HL-60/S4 treated with retinoic acid at 250 ng/mL for 4 days and 3 days (cell line): ENCODE results near the gene NPBWR2.
"Not testable (repeated sequence)": the region's sequence is repeated elsewhere in the genome, so short reads cannot be mapped to it uniquely, and the experiment has no call there.

Source experiments
- in situ Hi-C: fragments of 300-500 bp; cut with MboI; formaldehyde crosslinking; loops from 2 replicates; pipeline ENCODE4 v1.7.0; 2022; ENCODE audit warnings: low sequenced_read_pairs

The NPBWR2 gene

DNA sequence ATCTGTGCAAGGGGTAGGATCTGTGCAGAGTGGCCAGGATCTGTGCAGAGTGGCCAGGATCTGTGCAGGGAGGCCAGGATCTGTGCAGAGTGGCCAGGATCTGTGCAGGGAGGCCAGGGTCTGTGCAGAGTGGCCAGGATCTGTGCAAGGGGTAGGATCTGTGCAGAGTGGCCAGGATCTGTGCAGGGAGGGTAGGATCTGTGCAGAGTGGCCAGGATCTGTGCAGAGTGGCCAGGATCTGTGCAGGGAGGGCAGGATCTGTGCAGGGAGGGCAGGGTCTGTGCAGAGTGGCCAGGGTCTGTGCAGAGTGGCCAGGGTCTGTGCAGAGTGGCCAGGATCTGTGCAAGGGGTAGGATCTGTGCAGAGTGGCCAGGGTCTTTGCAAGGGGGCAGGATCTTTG, 18.8 kb downstream of the NPBWR2 start:
- in situ Hi-C loops: not testable (repeated sequence)

DNA sequence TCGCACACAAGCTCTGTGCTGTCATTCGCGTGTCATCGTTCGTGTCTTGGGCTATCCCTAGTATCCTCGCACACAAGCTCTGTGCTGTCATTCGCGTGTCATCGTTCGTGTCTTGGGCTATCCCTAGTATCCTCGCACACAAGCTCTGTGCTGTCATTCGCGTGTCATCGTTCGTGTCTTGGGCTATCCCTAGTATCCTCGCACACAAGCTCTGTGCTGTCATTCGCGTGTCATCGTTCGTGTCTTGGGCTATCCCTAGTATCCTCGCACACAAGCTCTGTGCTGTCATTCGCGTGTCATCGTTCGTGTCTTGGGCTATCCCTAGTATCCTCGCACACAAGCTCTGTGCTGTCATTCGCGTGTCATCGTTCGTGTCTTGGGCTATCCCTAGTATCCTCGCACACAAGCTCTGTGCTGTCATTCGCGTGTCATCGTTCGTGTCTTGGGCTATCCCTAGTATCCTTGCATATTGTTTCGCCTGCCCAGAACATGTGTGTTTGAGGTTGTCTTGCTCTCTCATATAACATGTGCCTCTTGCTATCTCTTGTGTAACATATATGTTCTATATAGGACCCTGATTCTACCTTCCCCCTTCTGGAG, 20.0 kb downstream of the NPBWR2 start:
- in situ Hi-C loops: not testable (repeated sequence)

DNA sequence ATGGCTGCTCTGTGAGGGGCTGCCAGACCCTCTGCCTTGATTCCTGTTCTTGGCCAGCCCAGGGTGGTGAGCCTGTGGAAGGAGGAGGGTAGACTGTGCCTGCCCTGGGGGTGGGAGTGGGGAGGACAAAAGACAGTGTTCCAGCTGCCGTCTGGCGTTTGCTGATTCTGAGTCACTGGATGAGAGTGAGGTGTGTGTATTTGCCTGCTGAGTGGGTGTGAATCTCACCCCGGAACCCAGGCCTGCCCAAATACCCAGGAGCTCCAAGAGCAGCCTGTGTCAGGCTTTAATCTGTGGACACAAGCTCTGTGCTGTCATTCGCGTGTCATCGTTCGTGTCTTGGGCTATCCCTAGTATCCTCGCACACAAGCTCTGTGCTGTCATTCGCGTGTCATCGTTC, 20.6 kb downstream of the NPBWR2 start:
- in situ Hi-C loops: no loop called here

DNA sequence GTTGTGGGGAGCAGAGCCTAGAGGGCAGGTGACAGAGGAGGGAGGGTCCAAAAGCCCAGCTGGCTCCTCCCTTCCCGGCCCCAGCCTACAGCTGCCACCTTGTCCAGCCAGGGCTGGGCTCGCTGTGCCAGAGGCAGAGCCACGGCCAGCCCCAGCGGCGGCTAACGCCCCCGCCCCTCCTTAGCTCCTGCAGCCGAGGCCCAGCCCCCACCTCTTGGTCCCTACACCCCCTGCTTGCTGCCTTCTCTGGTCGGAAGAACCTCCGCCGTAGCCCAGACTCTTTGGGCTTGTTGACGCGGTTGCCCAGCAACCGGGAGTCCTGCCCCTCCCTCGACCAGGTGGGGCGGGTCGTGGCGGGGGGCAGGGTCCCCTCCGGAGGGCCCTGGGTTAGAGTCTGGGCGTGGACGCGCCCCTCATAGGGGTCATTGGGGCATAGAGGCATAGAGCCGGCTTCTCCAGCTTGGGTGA, 22.6 kb downstream of the NPBWR2 start:
- in situ Hi-C loops: no loop called here

- in situ Hi-C loops: no loop called here
These were observed 23.3 kb downstream of the NPBWR2 start, which contains the start of gene LKAAEAR1 for GRCh38 chr20:64083804-64084684. Gene LKAAEAR1, minus strand, starts transcription at chr20:64084398. Its CDS starts 179 bp downstream, at chr20:64084219.

DNA sequence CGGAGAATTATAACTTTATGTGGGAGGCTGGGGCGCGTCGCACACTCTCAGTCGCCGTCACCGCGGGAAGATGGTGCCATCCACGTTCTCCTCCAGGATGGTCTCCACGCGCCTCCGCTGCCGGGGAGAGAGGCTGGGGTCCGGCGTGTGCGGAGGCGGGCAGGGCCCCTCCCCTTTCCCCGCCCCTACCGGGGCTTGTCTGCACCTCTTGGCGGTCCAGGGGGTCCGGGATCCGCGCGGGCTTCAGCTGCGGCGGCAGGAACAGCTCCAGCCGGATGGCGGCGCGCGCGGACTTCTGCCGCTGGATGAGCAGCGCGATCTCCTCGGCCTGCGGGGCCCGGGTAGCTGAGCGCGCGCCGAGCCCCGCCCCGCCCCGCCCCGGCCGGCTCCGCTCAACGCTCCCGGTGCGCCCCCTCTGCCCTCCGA, 24.0 kb downstream of the NPBWR2 start:
- in situ Hi-C loops: no loop called here

GRCh38 chr20:64082820-64083377, 24.5 kb downstream of the NPBWR2 start:
- in situ Hi-C loops: no loop called here

- in situ Hi-C loops: no loop called here
These were observed 25.1 kb downstream of the NPBWR2 start for GRCh38 chr20:64082126-64082731.

- in situ Hi-C loops: no loop called here
These were observed 25.8 kb downstream of the NPBWR2 start for GRCh38 chr20:64081624-64081964.

DNA sequence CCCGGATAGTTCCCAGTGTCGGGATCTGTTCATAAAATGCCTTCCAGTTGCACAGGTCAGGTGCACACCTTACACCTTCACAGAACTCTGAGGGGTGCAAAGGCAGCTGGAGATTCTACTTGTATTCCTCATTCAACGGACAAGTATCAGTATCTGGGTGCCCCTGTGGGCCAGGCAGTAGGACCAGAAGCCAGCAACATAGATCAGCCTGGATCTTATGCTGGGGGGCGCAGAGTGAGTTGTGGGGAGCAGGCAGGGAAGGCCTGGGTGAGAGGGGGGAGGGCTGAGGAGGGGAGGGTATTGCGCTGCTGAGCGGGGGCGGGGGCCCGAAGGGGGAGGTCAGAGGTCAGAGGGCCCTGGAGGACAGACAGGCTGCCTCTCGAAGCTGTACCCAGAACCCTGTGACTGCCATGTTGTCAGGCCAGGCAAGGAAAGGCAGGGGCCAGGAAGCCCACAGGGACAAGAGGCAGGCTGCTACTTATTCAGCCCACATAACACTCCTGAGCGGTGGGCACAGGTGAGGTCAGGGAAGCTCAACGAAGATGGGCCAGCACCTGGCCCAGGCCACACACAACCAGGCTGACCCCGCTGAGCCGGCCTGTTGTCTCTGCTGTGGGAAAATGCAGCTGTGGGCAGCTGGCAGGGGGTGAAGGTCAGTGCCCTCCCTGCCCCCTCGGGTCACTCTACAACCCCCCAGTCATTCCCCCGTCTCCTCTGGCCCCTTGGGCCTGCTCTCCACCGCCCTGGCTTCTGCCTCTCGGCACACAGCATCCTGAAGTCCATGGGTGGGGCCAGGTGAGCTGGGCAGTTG, 26.3 kb downstream of the NPBWR2 start:
- in situ Hi-C loops: no loop called here

DNA sequence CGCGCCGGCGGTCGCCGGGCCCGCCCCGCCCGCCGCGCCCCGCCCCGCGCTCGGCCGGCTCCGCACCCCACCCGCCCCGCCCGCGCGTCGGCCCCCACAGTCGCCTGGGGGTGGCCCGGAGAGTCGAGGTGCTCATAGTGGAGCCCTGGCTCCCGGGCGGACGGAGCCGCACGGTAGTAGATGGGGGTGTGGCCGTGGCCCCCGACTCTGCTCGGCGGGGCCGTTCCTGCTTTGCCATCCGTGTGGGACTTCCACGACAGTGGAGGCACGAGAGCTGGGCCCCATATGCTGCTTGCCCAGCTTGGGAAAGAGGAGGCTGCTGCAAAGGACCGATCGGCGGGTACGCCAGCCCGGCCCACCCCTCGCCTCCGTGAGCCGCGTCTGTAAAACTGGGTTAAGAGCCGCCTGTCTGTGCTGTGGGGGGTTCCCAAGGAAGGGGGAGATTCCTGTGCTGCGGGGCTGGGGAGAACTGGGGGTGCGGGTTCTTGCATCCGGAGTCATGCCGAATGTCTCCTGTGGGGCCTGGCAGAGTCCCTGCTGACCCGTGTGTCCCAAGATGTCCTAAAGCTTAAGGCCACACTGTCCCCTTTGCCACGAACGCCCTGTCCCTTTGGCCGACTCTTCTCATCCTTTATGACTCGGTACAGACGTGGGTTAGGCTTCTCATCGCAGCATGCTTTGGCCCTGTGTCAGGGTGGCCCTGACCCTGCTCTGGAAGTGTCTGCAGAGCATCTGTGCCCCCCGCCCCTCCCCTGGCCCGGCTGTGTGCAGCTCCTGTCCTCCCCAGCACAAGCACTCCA, 27.2 kb downstream of the NPBWR2 start, which contains the start of gene OPRL1:
TSS of gene OPRL1 (plus strand) at position 70 of the 800 bp plus-strand sequence. CDS start 12,639 bp downstream, outside the sequence.
- in situ Hi-C loops: no loop called here

DNA sequence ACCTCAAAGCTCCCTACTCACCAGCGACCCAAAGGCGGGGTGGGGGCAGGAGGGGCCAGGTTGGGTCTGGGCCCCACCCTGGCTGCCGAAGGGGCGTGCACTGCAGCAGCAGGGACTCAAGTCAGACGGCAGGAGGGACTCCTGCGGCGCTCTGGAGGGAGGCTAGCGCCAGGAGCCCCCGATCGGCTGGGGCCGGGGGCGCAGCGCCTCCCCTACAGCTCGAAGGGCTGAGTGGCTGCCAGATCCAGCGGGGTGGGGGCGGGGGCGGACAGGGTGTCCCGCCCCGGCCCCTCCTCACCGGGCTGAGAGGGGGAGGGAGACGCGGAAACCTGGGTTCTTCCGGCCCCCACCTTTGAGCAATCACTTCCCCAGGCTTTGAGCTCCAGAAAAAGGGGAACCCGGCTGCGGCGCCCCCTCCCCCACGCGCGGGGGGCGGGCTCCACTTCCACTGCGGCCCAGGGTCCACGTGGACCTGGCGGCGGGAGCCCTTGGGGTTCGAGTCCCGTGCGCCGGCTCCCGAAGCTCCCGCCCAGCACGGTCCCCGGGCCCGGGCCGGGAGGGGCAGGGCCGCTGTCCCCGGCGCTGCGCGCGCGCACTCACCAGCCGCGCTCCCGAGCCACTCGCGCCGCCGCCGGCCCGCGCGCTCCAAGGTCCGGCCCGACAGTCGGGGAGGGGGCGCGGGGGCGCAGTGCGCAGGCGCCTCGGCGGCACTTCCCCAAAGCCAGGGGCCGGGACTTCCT, 27.9 kb downstream of the NPBWR2 start, which contains the start of gene RGS19:
TSS of gene RGS19 (minus strand) at position 246 of the 740 bp plus-strand sequence. CDS start 2,632 bp downstream, outside the sequence.
- in situ Hi-C loops: no loop called here

- in situ Hi-C loops: no loop called here
These were observed 28.5 kb downstream of the NPBWR2 start for GRCh38 chr20:64078934-64079272.

DNA sequence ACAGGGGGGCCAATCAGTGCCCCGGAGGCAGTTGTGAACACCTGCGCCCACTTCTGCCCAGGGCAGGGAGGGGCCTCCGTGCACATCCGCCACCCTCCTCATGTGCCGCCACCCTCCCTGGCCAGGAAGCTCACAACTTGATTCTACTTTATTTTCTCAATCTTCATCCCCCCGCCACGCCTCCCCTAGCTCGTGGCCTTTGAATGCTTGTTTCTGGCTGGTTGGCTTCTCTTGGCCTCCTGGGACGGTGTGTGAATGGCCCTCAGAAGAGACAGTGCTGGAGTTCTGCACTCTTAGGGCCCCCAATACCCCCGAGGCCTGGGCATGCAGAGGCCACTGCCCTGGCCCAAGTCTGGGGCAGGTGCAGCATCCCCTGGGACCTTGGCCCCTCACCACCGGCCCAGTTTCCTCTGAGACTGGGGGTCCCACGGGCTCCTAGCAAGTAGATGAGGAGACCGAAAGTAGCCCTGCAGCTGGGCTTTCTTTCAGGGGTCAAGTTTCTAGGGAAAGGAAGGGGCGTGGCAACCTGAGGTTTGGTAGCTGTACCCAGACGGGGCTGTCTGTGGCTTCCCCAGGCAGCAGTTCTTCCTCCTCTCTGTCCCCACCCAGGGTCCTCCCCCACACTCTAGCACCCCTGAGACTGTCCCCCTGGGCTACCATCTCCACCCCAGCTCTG, 29.4 kb downstream of the NPBWR2 start:
- in situ Hi-C loops: no loop called here

DNA sequence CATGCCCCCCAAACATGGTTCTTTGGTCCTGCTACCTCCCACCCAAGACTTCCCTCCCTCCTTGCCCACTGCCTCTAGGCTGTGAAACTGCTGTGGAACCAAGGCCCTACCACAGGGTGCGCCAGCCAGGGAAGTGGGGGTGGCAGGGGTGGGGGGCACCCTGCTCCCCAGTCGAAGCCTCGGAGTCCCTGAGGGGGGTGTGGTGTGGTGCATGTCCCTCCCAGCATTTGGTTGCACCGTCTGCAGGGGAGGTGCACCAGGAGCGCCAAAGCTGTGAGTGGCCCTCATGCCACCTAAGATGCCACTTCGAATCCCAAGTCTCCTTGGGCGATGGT, 29.9 kb downstream of the NPBWR2 start:
- in situ Hi-C loops: no loop called here

- in situ Hi-C loops: no loop called here
These were observed 30.3 kb downstream of the NPBWR2 start for GRCh38 chr20:64077094-64077493.

DNA sequence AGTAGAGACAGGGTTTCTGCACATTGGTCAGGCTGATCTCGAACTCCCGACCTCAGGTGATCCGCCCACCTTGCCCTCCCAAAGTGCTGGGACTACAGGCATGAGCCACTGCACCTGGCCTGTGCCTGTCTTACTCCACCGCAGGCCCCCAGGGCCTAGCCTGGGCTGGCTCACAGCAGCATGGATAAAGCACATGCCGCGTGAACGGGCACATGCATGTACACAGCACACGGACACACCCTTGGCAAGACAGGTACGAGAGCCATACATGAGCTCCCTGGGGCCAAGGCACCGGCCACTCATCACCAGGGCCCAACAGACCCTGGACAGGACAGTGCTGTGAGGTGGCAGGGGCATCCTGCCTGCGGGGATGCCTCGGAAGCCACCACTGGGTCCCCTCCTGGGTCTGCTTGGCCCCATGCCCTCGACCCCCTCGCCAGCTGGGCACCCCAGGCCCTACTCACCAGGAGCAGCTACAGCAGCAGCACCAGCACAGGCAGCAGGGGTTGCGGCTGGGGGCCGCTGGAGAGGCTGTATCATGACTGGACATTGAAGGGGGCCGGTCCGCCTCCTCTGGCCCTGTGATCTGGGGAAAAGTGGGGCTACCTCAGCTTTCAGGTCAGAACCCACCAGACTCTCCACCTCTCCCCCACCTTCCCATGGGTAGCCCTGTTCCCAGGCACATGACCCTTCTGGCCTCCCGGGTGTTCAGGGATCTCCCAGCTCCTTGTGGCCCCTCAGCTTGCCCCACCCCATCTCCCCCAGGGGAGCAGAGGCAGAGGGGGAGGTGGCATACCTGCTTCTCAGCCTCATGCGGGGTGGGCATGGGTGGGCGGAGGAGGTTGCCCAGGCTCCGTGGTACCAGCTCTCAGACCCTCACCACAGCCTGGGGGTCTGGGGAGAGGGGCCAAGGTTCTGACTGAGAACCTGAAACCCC, 31.0 kb downstream of the NPBWR2 start:
- in situ Hi-C loops: no loop called here
